ENCODE measurements around the gene DCAF7.

Gene DCAF7

DNA sequence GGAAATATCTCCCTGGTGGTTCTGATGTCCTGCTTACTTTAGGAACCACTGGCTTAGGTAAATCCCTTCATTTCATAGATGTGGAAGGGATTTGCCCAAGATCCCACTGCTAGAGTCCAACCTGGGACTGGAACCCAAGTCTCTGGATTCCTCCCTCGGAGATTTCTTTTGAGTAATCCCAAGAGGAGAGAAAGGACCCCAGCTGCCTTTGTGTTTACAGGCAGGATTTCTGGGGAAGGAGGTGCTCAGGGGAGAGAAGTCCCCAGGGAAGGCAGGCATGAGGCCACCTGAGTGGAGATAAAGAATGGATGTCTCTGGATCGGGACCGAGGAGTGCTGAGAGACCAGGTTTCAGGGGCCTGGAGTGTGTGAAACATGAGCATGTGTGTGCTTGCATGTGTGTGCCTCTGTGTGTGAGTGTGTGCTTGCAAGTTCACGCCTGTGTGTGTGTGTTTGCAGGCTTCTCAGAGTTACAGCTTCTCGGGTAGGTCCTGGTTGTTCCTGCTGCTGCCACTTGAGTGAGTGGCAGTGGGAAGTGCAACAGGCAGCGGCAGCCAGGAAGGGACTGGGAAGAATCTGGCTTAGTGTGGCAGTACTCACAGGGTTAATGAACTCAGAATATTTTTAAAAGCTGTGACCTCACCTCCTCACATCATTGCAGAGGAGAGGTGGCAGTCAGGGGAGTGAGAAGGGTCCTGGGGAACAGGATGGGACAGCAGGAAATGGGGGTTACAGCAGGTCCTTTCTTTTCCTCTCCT is 24.9 kb upstream of the DCAF7 start:
- DNase-seq (ENCODE audit: low spot score): no peak

DNA sequence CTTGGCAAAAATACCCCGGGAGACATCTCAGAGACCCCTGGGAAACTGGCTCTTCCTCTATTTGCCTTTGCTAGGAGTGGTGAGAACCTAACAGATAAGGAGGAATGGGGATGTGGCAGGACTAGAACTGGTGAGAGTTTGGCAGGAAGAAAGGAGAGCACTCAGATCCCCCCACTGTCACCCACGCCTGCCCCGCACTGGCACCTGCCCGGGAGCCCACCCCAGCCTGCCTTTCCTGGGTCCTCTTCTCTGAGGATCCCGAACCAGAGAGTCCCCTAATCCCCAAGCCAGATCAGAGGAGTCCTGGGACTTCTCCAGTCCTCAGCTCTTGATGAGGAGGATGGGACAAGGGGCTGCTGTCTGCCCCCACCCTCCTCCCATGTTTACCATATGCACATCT is 23.4 kb upstream of the DCAF7 start:
- DNase-seq (ENCODE audit: low spot score): no peak

DNA sequence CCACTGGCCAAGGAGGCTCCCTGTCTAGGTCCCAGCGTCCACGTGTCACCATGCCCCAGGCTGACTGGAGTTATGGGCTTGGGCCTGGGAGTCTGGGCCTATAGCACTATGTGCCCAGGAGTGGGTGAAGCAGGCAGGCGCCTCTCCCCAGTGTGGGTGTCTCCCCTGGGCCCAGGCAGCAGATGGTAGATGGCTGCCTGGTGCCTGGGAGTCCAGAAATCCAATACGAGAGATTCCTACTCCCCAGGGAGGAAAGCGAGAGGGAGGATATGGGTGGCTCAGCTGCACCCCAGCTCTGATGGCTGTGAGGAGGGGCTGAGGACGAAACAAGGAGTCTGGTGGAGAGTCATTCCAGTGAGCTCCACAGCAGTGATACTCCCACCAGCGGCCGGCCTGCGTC is 22.1 kb upstream of the DCAF7 start:
- DNase-seq (ENCODE audit: low spot score): no peak

DNA sequence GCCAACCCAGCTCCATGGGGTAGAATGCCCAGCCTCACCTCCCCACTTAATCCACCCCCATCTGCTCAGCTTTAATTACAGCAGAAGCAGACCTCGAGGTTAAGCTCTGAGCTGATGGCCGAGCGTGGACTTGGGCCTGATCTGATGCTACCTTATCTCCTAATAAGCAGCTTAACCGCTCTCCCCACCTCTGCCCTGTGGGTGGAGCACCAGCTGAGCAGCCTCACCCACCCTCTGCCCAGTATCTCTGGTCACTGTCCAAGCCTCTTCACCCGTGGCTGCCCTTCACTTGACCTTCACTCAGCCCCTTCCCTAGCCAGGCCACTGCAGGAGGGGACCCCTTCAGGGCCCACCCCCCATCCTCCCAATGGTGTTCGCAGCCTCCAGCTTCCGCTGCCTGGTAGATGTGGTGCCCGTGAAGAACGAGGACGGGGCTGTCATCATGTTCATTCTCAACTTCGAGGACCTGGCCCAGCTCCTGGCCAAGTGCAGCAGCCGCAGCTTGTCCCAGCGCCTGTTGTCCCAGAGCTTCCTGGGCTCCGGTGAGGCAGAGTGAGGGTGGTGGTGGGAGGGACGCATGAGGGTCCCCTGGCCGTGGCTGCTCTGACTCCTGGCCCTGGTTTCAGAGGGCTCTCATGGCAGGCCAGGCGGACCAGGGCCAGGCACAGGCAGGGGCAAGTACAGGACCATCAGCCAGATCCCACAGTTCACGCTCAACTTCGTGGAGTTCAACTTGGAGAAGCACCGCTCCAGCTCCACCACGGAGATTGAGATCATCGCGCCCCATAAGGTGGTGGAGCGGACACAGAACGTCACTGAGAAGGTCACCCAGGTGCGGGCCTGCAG is 20.3 kb upstream of the DCAF7 start:
- DNase-seq (ENCODE audit: low spot score): no peak

DNA sequence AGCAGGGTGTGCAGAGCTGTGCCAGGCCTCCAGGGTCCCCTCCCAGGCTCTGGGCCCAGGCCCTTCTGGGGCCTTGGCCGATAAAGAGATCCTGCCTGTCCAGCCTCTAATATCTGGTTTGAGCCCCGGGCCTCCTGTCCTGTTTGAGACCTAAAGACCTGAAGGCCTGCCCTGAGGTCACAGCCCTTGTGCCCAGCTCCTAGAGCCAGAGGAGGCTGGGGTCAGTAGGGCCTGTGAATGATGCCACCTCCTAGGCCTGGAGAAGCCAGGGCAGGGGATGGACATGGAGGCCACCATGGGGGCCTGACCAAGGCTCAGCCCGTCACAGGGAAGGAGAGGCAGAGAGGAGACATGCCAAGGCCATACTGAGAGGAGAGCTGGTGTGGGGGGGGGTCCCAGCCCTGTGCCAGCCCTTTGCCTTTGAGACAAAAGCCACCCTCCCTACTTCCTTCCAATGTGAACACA is 19.7 kb upstream of the DCAF7 start:
- no peak for DNase-seq (ENCODE audit: low spot score)

DNA sequence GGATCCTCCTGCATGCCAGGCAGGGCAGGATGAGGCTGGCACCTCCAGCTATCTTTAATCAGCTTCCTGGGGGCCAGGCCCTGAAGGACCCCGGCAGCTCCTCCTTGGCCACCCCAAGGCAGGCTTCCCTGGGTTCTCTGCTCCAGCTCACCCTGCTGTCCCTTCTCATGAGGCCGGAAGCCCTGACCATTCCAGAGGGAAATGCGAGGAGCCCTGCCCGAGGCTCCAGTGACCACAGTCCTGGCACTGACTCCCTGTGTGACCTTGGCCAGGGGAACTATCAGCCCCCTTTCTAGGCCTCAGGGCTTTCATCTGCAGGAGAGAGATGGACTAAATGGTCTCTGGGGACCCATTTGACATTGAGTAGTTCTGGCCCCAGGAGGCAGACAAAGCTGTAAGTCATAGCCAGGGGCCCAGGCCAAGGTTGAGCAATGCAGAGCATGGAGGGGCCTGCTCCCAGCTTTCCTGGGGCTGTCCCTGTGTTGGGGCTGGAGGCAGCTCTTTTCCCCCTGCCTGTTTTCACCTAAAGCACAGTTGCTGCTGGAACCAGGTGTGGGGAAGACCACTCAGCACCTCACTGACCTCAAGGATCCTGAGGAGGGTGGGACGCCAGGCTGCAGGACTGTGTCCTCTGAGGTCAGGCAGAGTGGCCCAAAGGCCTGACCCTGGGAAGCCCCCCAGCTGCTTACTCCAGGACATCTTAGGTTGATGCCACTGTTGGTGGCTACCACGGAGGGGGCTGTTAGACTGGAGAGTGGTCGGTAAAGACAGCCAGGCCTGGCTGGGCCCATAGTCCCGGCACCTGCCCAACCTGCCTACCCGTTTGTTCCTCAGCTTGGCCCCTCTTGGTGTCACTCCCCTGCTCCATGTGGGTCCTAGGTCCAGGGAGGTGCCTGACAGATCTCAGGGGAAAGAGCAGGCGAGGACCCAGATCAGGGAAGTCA is 19.0 kb upstream of the DCAF7 start:
- DNase-seq (ENCODE audit: low spot score): no peak

DNA sequence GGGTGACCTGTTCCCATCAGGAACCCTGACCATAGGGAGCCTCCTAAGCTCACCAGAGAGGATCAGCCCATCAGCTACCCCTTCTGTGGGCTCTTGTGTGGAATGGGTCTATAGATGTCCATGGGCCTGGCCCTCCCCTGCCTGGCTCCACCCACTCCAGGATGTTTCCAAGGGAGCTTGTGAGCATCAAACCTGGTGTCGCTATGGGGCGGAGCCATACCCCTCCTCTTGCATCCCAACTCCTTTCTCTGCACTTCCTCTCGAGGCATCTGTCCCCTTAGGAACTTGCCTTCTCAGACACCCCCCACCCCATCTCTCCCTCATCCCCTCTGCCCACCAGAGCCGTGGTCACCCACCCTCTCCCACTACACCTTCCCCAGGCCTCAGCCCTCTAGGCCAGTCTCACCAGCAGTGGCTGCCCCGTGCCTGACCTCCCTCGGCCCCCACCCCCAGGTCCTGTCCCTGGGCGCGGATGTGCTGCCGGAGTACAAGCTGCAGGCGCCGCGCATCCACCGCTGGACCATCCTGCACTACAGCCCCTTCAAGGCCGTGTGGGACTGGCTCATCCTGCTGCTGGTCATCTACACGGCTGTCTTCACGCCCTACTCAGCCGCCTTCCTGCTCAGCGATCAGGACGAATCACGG is 16.7 kb upstream of the DCAF7 start:
- no peak for DNase-seq (ENCODE audit: low spot score)

DNA sequence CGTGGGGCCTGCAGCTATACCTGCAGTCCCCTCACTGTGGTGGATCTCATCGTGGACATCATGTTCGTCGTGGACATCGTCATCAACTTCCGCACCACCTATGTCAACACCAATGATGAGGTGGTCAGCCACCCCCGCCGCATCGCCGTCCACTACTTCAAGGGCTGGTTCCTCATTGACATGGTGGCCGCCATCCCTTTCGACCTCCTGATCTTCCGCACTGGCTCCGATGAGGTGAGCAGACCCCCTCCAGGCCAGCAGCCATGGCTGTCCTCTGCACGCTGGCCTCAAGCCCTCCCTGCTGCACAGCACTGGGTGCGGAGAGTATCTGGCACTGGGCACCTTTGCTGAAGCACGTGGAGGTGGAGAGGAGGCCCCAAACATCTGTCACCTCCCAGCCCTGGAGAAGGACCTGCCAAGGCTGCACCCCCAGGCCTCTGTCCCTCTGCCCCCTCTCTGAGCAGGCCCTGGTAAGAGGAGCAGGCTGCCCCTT is 16.2 kb upstream of the DCAF7 start:
- no peak for DNase-seq (ENCODE audit: low spot score)

DNA sequence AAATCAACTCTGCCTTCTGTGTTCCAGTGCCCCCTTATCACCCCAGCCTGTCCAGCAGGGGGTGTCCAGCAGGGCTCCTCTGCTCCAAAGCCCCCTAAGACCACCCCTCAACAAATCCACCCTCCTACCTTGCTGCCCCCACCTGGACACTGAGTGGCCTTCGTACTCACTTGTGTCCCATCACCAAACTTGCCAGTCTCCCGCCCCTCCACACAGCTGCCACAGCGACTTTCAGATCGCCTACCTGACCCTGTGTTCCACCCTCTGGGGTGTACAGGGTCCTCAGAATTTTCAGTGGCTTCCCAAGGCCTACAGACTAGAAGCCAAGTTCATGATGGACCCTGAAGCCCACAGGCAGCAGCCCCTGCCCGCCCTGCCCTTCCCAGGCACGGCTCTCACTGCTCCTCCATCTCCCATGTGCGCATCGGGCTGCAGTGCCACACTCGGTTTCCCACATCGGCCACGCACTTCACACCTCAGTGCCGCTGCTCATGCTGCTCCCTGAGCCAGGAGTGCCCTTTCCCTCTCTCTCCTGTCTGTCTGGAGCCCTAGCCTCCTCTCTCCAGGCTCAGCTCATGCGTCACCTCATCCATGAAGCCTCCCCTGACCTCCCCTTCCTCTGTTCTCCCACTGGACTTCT is 15.3 kb upstream of the DCAF7 start:
- no peak for DNase-seq (ENCODE audit: low spot score)

DNA sequence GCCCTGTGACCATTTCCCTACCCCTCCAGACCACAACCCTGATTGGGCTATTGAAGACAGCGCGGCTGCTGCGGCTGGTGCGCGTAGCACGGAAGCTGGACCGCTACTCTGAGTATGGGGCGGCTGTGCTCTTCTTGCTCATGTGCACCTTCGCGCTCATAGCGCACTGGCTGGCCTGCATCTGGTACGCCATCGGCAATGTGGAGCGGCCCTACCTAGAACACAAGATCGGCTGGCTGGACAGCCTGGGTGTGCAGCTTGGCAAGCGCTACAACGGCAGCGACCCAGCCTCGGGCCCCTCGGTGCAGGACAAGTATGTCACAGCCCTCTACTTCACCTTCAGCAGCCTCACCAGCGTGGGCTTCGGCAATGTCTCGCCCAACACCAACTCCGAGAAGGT is 14.6 kb upstream of the DCAF7 start:
- DNase-seq (ENCODE audit: low spot score): no peak

DNA sequence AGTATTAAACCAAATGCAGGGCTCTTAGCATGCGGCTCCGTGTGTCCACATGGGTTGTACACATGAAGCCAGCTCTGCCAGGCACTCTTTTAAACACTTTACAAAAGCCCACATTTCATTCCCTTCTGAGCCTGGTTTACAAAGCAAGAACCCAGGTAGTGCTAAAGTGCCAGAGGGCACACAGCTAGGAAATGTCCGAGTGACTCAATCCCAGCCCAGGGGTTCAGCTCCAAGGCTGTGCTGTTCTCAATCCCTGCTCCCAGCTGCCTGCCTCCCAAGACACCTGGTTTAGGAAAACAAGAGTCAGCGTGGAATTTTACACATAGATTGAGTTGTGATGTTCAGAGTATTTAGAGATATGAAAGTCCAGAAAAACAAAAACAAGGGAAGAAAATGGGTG is 13.3 kb upstream of the DCAF7 start:
- DNase-seq (ENCODE audit: low spot score): no peak

DNA sequence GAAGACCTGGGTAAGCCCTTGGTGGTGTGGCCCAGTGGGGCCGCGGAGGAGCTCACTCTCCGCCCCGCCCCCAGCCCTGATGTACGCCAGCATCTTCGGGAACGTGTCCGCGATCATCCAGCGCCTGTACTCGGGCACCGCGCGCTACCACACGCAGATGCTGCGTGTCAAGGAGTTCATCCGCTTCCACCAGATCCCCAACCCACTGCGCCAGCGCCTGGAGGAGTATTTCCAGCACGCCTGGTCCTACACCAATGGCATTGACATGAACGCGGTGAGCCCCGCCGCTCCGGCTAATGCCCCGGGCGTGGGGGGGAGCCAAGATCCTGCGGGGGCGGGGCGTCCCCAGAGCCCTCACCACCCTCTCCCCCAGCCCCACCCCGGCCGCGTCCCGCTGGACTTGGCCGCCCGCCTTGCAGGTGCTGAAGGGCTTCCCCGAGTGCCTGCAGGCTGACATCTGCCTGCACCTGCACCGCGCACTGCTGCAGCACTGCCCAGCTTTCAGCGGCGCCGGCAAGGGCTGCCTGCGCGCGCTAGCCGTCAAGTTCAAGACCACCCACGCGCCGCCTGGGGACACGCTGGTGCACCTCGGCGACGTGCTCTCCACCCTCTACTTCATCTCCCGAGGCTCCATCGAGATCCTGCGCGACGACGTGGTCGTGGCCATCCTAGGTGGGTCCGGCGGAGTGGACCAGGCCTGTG is 12.1 kb upstream of the DCAF7 start:
- DNase-seq (ENCODE audit: low spot score): no peak

DNA sequence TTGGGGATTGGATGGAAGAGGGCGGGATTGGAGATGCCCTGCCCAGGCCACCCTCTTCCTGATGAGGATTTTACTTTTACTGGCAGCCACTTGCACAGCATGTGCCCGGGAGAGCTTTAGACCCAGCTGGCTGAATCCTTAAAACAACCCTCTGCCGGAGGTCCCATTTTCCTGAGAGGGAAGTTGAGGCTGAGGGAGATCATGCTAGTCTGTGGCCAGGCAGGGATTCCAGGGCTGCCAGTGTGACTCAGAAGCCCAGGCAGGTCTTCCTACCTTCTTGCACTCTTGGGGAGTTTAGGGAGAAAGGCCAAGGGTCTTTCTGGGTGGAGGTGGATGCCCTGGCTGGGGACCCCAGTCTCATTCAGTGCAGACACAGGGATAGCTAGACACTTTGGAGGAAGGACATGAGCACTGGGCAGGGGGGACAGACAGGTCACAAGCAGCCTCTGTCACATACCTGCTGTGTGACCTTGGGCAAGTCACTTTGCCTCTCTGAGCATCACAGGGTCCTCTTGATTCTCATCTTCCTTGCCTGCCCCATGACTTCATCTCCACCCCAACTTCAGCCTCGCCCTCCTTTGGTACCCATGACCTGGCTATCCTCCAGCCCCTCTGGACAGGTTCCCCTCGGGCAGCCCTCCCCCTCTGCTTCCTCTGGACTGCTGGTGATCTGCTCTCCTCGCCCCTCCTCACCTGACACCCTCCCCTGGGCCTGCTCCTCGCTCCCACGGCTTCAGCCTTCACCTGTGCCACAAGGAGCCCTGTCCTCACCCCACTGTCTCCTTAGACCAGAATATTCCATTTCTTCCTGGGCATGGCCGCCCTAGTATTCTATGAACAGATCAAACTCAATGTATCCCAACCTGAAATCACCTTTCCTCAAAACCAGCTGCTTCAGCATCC is 11.3 kb upstream of the DCAF7 start:
- DNase-seq (ENCODE audit: low spot score): no peak

DNA sequence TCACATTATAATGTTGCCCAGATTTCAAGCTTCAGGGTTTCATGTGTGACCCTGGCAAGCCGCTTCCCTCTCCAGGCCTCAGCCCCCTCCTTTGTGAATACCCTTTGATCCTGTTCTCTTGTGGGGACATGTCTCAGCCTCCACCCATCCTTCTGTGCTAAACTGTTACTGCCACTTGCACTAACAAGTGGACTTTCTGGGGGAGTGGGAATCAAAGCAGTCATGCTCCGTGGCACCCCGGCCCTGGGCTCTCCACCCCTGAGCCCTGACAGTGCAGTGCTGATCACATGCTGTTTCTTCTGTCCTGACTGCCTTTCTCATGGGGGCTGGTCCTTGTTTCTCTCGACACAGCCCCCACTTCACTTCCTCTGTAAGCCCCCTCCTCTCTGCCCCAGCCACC is 9.7 kb upstream of the DCAF7 start:
- no peak for DNase-seq (ENCODE audit: low spot score)

DNA sequence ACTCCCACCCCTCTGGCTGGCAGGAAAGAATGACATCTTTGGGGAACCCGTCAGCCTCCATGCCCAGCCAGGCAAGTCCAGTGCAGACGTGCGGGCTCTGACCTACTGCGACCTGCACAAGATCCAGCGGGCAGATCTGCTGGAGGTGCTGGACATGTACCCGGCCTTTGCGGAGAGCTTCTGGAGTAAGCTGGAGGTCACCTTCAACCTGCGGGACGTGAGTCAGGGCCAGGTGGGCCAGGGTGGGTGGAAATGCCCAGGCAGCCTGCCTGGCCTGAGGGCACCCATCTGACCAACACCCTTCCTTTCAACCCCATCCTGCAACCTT is 8.1 kb upstream of the DCAF7 start:
- no peak for DNase-seq (ENCODE audit: low spot score)

DNA sequence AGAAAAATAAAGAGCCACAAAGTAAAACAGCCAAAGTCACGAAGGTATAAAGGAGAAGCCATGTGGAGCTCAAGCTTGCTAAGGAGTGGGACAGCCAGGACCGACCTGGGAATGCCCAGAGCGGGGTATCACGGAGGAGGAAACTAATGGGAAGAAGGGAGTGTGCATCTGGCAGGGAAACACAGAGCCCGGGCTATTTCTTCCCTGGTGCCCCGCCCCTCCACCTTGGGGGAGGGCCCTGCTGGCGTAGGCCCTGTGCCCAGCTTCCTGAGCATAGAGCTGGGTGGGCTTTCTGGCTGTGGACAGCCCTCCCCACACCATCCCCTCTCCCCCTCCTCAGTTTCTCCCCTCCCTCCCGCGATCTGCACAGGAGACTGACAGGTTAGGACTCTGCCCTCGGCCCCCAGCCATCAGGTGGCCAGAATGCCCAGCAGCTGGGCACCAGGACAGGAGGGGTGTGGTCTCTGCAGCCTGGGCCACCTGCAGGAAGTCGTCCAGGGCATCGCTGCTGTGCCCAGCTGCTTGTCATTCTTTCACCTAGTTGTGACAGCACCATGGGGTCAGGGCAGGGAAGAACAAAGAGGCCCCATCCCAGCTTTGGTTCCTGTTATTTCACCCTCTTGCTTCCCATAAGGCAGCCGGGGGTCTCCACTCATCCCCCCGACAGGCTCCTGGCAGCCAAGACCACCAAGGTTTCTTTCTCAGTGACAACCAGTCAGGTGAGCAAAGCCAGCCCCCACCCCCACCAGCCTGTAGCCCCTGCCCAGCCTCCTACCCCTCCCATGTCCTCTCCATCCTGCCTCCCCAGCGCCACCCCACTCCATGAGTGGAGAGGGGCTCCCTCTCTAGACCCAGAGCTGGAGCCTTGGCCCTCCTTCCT is 7.1 kb upstream of the DCAF7 start:
- peak; percentile 6 for DNase-seq (ENCODE audit: low spot score)

DNA sequence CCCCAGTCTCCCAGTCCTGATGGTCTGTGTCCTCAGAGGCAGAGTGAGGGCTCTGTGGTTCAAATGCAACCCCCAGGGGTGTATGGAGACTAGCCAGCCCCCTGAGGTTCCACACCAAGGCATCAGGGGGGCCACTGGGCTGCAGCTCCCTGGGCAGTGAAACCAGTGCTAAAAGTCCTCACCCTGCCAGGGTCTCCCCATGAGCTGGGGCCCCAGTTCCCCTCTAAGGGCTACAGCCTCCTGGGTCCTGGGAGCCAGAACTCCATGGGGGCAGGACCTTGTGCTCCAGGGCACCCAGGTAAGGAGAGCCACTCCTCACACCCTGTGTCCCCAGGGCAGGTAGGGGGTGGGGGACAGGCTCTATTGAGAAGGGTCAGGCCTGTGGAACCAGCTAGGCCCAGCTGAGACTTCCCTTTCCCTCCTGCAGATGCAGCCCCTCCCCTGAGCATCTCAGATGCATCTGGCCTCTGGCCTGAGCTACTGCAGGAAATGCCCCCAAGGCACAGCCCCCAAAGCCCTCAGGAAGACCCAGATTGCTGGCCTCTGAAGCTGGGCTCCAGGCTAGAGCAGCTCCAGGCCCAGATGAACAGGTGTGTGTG is 6.4 kb upstream of the DCAF7 start:
- peak; percentile 2 for DNase-seq (ENCODE audit: low spot score)

All from GM03348 (cell line).